Mesenchymal stem cell (in vitro differentiated cells and primary cell): ENCODE measurements around the gene HDAC7.

Source experiments
- DNase-seq: peaks from one replicate; pipeline ENCODE4 v3.0.0-alpha.2; 2013
- H2AFZ ChIP-seq: one replicate; pipeline ENCODE4 v1.6.1; 2013; ENCODE audit warnings: low read depth, mild to moderate bottlenecking, control low read depth, inconsistent platforms, low read length, moderate library complexity
- H2AK5ac ChIP-seq: 2 replicates; pipeline ENCODE4 v1.6.1; 2013; ENCODE audit warnings: low read length, moderate library complexity, mild to moderate bottlenecking, inconsistent platforms; ENCODE audit not compliant: severe bottlenecking
- H2BK120ac ChIP-seq: one replicate; pipeline ENCODE4 v1.6.1; 2013; ENCODE audit warnings: low read depth, mild to moderate bottlenecking, inconsistent platforms, low read length, moderate library complexity
- H2BK12ac ChIP-seq, 2 experiments: one replicate each; pipeline ENCODE4 v1.6.1; 2013; ENCODE audit warnings: inconsistent platforms in 2 of 2, low read length in 2 of 2, mild to moderate bottlenecking in 2 of 2, moderate library complexity in 2 of 2, control low read depth in 1 of 2
- H2BK15ac ChIP-seq: one replicate; pipeline ENCODE4 v1.6.1; 2013; ENCODE audit warnings: mild to moderate bottlenecking, low read depth, inconsistent platforms; ENCODE audit not compliant: poor library complexity, severe bottlenecking
- H2BK5ac ChIP-seq: 2 replicates; pipeline ENCODE4 v1.6.1; 2013; ENCODE audit warnings: low read depth, mild to moderate bottlenecking, low read length, control low read depth, inconsistent platforms; ENCODE audit not compliant: poor library complexity, severe bottlenecking
- H3K14ac ChIP-seq, 2 experiments: one replicate each; pipeline ENCODE4 v1.6.1; 2013; ENCODE audit warnings: inconsistent platforms in 2 of 2, low read length in 2 of 2, control low read depth in 1 of 2, mild to moderate bottlenecking in 1 of 2, moderate library complexity in 1 of 2
- H3K18ac ChIP-seq, 2 experiments: one replicate each; pipeline ENCODE4 v1.6.1; 2013; ENCODE audit warnings: inconsistent platforms in 2 of 2, low read length in 2 of 2, control low read depth in 1 of 2, low read depth in 1 of 2, mild to moderate bottlenecking in 1 of 2
- H3K23ac ChIP-seq, 2 experiments: one replicate each; pipeline ENCODE4 v1.6.1; 2013; ENCODE audit warnings: inconsistent platforms in 2 of 2, low read length in 2 of 2, mild to moderate bottlenecking in 2 of 2, moderate library complexity in 2 of 2, control low read depth in 1 of 2
- H3K27ac ChIP-seq: 2 replicates; pipeline ENCODE4 v1.5.1; 2013; ENCODE audit warnings: mild to moderate bottlenecking, moderate library complexity, low read length, control low read depth, inconsistent platforms; ENCODE audit not compliant: poor library complexity, severe bottlenecking
- H3K27me3 ChIP-seq, 2 experiments: 2 replicates each; pipeline versions ENCODE4 v1.6.1 to v1.7.0; 2013; ENCODE audit warnings: low read length in 2 of 2, mild to moderate bottlenecking in 2 of 2, moderate library complexity in 2 of 2, control low read depth in 1 of 2, inconsistent platforms in 1 of 2; ENCODE audit not compliant: control insufficient read depth in 1 of 2, insufficient read depth in 1 of 2
- H3K36me3 ChIP-seq, 2 experiments: 2 replicates each; pipeline versions ENCODE4 v1.6.1 to v1.7.0; 2013; ENCODE audit warnings: low read length in 2 of 2, control low read depth in 1 of 2, inconsistent platforms in 1 of 2, low read depth in 1 of 2, mild to moderate bottlenecking in 1 of 2; ENCODE audit not compliant: insufficient read depth in 2 of 2, control insufficient read depth in 1 of 2
- H3K4ac ChIP-seq, 2 experiments: one replicate each; pipeline ENCODE4 v1.6.1; 2013; ENCODE audit warnings: inconsistent platforms in 2 of 2, low read length in 2 of 2, mild to moderate bottlenecking in 2 of 2, moderate library complexity in 2 of 2, control low read depth in 1 of 2, low read depth in 1 of 2
- H3K4me1 ChIP-seq: 2 replicates; pipeline ENCODE4 v1.6.1; 2013; ENCODE audit warnings: low read depth, low read length, control low read depth; ENCODE audit not compliant: control insufficient read depth, insufficient read depth
- H3K4me2 ChIP-seq: 2 replicates; pipeline ENCODE4 v1.6.1; 2013; ENCODE audit warnings: low read length, mild to moderate bottlenecking, inconsistent platforms; ENCODE audit not compliant: poor library complexity, severe bottlenecking
- H3K4me3 ChIP-seq, 2 experiments: 2 replicates each; pipeline versions ENCODE4 v1.5.1 to v1.7.0; 2013; ENCODE audit warnings: low read length in 2 of 2, mild to moderate bottlenecking in 2 of 2, control low read depth in 1 of 2, low read depth in 1 of 2; ENCODE audit not compliant: insufficient read depth in 1 of 2
- H3K79me1 ChIP-seq: replicated peaks from 2 replicates; pipeline ENCODE4 v1.6.1; 2013; ENCODE audit warnings: mild to moderate bottlenecking, control low read depth, low read length, inconsistent platforms; ENCODE audit not compliant: poor library complexity, severe bottlenecking
- H3K9ac ChIP-seq: 2 replicates; pipeline ENCODE4 v1.7.0; 2013; ENCODE audit warnings: mild to moderate bottlenecking, low read length, moderate library complexity
- H3K9me3 ChIP-seq: 2 replicates; pipeline ENCODE4 v1.7.0; 2013; ENCODE audit warnings: mild to moderate bottlenecking, low read length; ENCODE audit not compliant: control insufficient read depth
- H4K8ac ChIP-seq: one replicate; pipeline ENCODE4 v1.6.1; 2013; ENCODE audit warnings: inconsistent platforms, mild to moderate bottlenecking, low read length, moderate library complexity
- H4K91ac ChIP-seq: one replicate; pipeline ENCODE4 v1.6.1; 2013; ENCODE audit warnings: mild to moderate bottlenecking, low read length, inconsistent platforms
- WGBS: methylation state at CpG from one replicate; pipeline ENCODE4 v1.1.7; 2013; ENCODE audit warnings: mixed read lengths; 5-methylcytosine and 5-hydroxymethylcytosine counted together

The HDAC7 gene

GRCh38 chr12:47766502-47767215 is 53.0 kb downstream of the HDAC7 start:
- no peak overlapping the region for H3K27ac ChIP-seq
- H3K14ac ChIP-seq, result peak overlapping the region in 1 of 2 experiments; percentile 5
- no peak overlapping the region for H2BK12ac ChIP-seq
- no peak overlapping the region for H3K9ac ChIP-seq
- H3K4ac ChIP-seq, result no peak overlapping the region
- WGBS, result 58% methylated on average over 3 of the region's 5 CpGs
- no peaks in the 10 kb centered on the region for H3K36me3 ChIP-seq
- no peaks in the 10 kb centered on the region for H3K9me3 ChIP-seq
- no peak overlapping the region for H3K4me3 ChIP-seq
- H2BK5ac ChIP-seq, result no peak overlapping the region
- H4K8ac ChIP-seq, result no peak overlapping the region
- H2AK5ac ChIP-seq, result peak overlapping the region; percentile 77
- no peaks in the 10 kb centered on the region for H3K79me1 ChIP-seq
- H3K23ac ChIP-seq, result no peak overlapping the region
- no peak overlapping the region for H2BK15ac ChIP-seq
- no peak overlapping the region for H2BK120ac ChIP-seq
- no peak for DNase-seq
- peaks cover 46% of the 10 kb centered on the region for H3K4me1 ChIP-seq
- H3K4me2 ChIP-seq, result no peak overlapping the region
- H4K91ac ChIP-seq, result no peak overlapping the region
- H3K18ac ChIP-seq, result no peak overlapping the region
- no peak overlapping the region for H2AFZ ChIP-seq
- H3K27me3 ChIP-seq, result no peaks in the 10 kb centered on the region

- Histone ChIP-seq H3K4me1 (peaks cover 50% of the 10 kb centered on the region), H3K36me3 (no peaks in the 10 kb centered on the region), H2AFZ (no peak overlapping the region), H3K27ac (peak overlapping the region; percentile 93), H2BK120ac (no peak overlapping the region), H2BK12ac (no peak overlapping the region), H3K9me3 (no peaks in the 10 kb centered on the region), H3K79me1 (no peaks in the 10 kb centered on the region), H3K4me3 (no peak overlapping the region), H3K18ac (peak overlapping the region in 1 of 2 experiments; percentile 46), H2AK5ac (peak overlapping the region; percentile 99), H4K8ac (no peak overlapping the region), H3K4ac (no peak overlapping the region), H3K14ac (peak overlapping the region in 1 of 2 experiments; percentile 11), H2BK5ac (peak overlapping the region; percentile 74), H3K9ac (no peak overlapping the region), H3K4me2 (no peak overlapping the region), H3K23ac (no peak overlapping the region), H4K91ac (no peak overlapping the region), H2BK15ac (no peak overlapping the region), H3K27me3 (no peaks in the 10 kb centered on the region)
- DNase-seq, result no peak
- WGBS, result 94% methylated on average over 7 of the region's 8 CpGs
Observed at GRCh38 chr12:47763481-47764346, 56.0 kb downstream of the HDAC7 start.

- Histone ChIP-seq H2BK120ac (no peak overlapping the region), H3K23ac (no peak overlapping the region), H3K9me3 (no peaks in the 10 kb centered on the region), H3K4me1 (peaks cover 51% of the 10 kb centered on the region), H2BK5ac (peak overlapping the region; percentile 74), H3K4ac (no peak overlapping the region), H3K27me3 (no peaks in the 10 kb centered on the region), H3K14ac (no peak overlapping the region), H3K36me3 (no peaks in the 10 kb centered on the region), H3K18ac (no peak overlapping the region), H2BK12ac (no peak overlapping the region), H2AFZ (no peak overlapping the region), H3K9ac (no peak overlapping the region), H3K4me3 (no peak overlapping the region), H4K8ac (no peak overlapping the region), H3K79me1 (peaks cover 2% of the 10 kb centered on the region), H3K27ac (peak overlapping the region; percentile 93), H3K4me2 (no peak overlapping the region), H2AK5ac (peak overlapping the region; percentile 97), H4K91ac (no peak overlapping the region), H2BK15ac (no peak overlapping the region)
- 83% methylated on average over 3 of the region's 3 CpGs for WGBS
- no peak for DNase-seq
Observed at GRCh38 chr12:47762850-47763465, 56.7 kb downstream of the HDAC7 start.
